ENCODE data around the gene FGF1.

DNA sequence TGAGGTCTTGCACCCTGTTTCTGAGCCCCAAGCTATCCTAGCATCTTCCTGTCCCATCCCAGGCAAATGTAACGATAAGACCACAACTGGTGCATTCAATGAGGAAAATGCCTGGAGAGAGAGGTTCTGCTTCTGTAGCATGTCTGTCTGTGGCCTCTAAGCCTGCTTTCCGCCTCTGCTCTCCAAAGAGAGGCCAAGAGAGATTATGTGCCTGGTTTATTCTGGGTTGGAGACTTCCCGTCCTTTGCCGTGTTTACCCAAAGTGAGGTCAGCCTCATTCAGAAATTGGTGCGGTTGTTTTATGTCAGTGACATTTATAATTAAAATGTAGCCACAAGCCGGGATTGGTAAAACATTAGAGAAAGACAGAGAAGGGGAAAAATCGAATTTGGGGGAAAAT is 77.8 kb downstream of the FGF1 start:
- TF ChIP-seq BACH2 (CRISPR knock-in tag; IDR thresholded peaks at IDR 0.05; ENCODE audit: borderline replicate concordance) (no peak), PPARA (CRISPR knock-in tag; IDR thresholded peaks at IDR 0.05; ENCODE audit: borderline replicate concordance) (no peak), ZNF565 (CRISPR knock-in tag; conservative IDR thresholded peaks at IDR 0.05; ENCODE audit: low read depth) (no peak), RARB (CRISPR knock-in tag; IDR thresholded peaks at IDR 0.05) (no peak), ZNF70 (CRISPR knock-in tag; IDR thresholded peaks at IDR 0.05) (no peak), ZFP3 (CRISPR knock-in tag; IDR thresholded peaks at IDR 0.05) (no peak), ZFP30 (CRISPR knock-in tag; IDR thresholded peaks at IDR 0.05) (no peak), OSR1 (CRISPR knock-in tag; IDR thresholded peaks at IDR 0.05) (no peak)
- TF ChIP-seq, protein P1, sequence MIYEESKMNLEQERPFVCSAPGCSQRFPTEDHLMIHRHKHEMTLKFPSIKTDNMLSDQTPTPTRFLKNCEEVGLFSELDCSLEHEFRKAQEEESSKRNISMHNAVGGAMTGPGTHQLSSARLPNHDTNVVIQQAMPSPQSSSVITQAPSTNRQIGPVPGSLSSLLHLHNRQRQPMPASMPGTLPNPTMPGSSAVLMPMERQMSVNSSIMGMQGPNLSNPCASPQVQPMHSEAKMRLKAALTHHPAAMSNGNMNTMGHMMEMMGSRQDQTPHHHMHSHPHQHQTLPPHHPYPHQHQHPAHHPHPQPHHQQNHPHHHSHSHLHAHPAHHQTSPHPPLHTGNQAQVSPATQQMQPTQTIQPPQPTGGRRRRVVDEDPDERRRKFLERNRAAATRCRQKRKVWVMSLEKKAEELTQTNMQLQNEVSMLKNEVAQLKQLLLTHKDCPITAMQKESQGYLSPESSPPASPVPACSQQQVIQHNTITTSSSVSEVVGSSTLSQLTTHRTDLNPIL (CRISPR knock-in tag; IDR thresholded peaks at IDR 0.05; ENCODE audit: low read depth), result no peak
- TF ChIP-seq, protein P2, sequence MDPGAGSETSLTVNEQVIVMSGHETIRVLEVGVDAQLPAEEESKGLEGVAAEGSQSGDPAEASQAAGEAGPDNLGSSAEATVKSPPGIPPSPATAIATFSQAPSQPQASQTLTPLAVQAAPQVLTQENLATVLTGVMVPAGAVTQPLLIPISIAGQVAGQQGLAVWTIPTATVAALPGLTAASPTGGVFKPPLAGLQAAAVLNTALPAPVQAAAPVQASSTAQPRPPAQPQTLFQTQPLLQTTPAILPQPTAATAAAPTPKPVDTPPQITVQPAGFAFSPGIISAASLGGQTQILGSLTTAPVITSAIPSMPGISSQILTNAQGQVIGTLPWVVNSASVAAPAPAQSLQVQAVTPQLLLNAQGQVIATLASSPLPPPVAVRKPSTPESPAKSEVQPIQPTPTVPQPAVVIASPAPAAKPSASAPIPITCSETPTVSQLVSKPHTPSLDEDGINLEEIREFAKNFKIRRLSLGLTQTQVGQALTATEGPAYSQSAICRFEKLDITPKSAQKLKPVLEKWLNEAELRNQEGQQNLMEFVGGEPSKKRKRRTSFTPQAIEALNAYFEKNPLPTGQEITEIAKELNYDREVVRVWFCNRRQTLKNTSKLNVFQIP (CRISPR knock-in tag; IDR thresholded peaks at IDR 0.05; ENCODE audit: borderline replicate concordance, low read depth), result no peak
